Ovary (tissue), 3 donors: ENCODE measurements around the gene UCN.

ENCODE experiments used
- CTCF ChIP-seq, 3 donors: fragments of 450-650 bp in 2 of 3; fragments of 200-600 bp in 1 of 3; IDR thresholded peaks; one replicate each; pipeline versions ENCODE4 v1.5.1 to v1.8.0; 2016 to 2022; ENCODE audit warnings: antibody characterized with exemption in 3 of 3, mild to moderate bottlenecking in 1 of 3
- EP300 ChIP-seq: sonication (generic); formaldehyde crosslinking; IDR thresholded peaks from one replicate; pipeline ENCODE4 v1.6.1; 2017; ENCODE audit warnings: antibody characterized with exemption
- POLR2A ChIP-seq: fragments of 450-650 bp; IDR thresholded peaks from one replicate; pipeline ENCODE4 v1.6.1; 2017; ENCODE audit warnings: antibody characterized with exemption, mild to moderate bottlenecking, moderate library complexity
- donor health status: DM: no; HTN: no; CAD: no.

GRCh38 chr2:27307545-27308358 is 493 bp downstream of the UCN start:
- TF ChIP-seq CTCF (IDR thresholded peaks at IDR 0.05) = no peak
- no peak for TF ChIP-seq POLR2A
- TF ChIP-seq EP300 = no peak
